Activated naive CD4-positive, alpha-beta T cell treated with Interleukin-2 at 50 U/mL for 16 hours (primary cell): ENCODE measurements around the gene TEX14.
A peak's percentile ranks its signal among the peaks of the same experiment; 100 is the strongest.
"Not testable (repeated sequence)": the region's sequence is repeated elsewhere in the genome, so short reads cannot be mapped to it uniquely, and the experiment has no call there.

Experiments
- DNase-seq: peaks from one replicate; pipeline ENCODE4 v3.0.0-alpha.2; 2020

Gene TEX14

DNA sequence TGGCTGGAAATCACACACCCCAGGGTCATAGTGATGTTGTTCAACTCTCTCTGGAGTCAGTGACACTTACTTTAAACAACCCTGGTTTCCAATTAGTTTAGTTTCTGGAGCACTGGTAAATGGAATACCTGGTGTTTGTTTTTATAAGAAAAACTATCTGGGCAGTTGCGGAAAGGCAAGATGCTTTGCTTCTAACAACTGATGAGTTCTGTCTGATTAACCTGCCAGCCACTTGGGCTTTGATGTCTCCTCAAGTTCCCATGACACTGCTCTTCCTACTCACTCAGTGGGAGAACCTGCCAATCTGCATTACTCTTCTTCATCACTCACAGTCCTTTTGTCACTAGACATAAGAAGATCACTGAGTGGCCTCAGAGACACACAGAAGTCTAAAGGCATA, 98.7 kb downstream of the TEX14 start:
- no peak for DNase-seq

DNA sequence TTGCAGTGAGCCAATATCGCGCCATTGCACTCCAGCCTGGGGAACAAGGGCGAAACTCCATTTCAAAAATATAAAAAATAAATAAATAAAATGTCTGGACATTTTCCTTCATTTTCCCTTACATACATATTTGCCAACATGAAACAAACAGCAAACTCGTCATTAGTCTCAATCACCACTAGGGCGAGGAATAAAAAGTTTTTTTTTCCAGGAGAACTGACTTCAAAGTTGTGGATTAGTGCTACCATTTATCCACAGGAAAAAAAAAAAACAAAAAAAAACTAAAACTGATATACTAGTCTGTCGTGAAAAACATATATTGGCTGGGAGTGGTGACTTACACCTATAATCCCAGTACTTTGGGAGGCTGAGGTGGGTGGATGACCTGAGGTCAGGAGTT, 100.4 kb downstream of the TEX14 start:
- no peak for DNase-seq

GRCh38 chr17:58590377-58590776, 101.5 kb downstream of the TEX14 start:
- DNase-seq, result no peak

- peak; percentile 63 for DNase-seq
Observed at GRCh38 chr17:58587713-58588117, 104.1 kb downstream of the TEX14 start.

- DNase-seq, result no peak
Observed at GRCh38 chr17:58586009-58586644, 105.7 kb downstream of the TEX14 start.

GRCh38 chr17:58585554-58585953, 106.3 kb downstream of the TEX14 start:
- DNase-seq, result no peak

GRCh38 chr17:58583486-58583885, 108.4 kb downstream of the TEX14 start:
- no peak for DNase-seq

DNA sequence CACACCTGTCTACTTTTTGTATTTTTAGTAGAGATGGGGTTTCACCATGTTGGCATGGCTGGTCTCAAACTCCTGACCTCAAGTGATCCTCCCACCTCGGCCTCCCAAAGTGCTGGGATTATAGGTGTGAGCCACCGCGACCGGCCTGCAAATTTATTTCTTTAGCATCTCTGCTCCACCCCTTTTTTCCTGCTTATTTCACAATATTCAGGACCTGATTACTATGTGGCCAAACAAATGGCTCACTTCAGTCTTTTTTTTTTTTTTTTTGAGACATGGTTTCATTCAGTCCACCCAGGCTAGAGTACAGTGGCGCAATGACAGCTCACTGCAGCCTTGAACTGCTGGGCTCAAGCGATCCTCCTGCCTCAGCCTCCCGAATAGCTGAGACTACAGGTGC, 109.1 kb downstream of the TEX14 start:
- DNase-seq, result not testable (repeated sequence)

- DNase-seq, result no peak
Observed at GRCh38 chr17:58580671-58581070, 111.2 kb downstream of the TEX14 start.

DNA sequence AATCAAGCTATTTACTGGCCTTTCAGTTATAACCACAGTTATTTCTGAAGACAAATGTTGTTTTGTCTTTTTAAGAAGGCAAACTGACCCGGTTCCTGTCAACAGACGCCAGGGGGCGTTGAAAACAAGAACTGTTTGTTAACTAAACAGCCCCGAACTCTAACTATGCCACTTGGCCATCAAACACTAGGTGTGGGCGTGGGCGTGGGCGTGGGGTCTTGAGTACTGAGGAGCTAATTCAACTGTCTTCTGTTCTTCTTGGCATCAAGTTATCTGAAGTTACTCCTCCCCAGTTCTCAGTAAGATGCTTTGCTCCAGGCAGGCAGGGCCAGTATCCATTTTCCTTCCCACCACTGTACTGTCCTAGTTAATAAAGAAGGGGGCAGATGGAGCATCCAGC, 114.1 kb downstream of the TEX14 start:
- DNase-seq, result peak; percentile 58

GRCh38 chr17:58576679-58577367, 115.0 kb downstream of the TEX14 start:
- DNase-seq, result no peak

DNA sequence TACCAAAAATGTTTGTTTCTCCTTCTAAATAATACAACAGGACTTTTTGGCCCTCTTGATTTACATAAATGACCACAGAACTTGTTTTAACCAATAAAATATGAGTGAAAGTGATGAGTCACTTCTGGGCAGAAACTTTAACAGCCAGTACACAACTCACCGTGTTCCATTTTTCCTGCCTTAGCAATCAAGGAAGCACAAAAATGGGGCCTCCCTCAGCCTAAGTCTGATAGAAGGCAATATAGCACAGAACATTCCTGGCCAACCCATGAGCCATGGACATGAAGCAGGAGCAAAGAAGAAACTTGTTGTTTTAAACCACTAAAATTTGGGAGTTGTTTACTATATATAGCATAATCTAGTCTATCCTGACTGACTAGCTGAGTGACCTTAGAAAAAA, 116.3 kb downstream of the TEX14 start:
- no peak for DNase-seq

DNA sequence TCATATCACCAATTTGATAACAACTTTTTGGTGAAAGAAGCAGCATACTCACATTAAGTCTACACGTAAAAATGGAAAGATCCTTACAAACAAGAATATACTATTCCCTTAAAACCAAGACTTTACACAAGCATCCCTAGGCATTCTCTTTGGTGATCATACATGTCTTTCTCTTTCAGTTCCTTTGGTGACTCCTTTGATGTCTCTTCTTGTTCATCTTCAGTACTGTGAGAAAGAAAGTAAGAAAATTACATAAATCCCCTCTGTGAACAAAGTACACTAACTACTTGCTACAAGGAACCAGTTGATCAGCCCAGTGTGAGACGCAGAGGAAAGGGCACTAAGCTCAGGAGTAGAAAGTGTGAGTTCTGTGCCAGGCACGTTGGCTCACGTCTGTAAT, 117.8 kb downstream of the TEX14 start:
- no peak for DNase-seq

DNA sequence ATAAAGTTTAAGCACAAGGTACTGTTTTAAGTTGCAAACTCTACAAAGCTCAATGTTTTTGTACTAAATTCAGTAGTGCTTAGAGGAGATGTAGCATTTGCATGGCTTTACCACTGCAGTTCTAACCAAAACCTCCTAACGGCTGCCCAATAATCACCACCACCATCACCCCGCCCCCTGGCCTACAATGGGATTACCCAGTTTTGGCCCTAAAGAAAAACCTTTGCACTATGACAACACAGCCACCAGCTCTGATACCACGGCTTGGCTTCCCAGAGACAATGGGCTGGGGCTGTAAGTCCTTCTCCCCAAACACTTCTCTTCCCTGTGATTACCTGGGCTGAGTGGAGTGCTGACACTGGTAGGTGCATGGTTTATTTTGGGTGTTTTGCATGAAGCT, 119.0 kb downstream of the TEX14 start:
- DNase-seq, result no peak

DNA sequence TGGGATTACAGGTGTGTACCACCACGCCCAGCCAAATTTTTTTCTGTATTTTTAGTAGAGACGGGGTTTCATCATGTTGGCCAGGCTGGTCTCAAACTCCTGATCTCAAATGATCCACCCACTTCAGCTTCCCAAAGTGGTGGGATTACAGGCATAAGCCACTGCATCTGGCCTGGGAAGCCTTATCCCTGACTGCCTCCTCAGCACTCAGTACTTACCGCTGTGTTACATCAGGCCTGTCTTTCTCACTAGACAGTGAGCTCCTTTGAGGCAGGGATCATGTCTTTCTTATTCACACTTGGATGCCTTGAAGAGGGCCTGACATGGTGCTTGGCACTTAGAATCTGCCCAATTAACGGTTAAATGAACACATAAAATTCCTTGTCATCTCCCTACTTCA, 121.1 kb downstream of the TEX14 start:
- no peak for DNase-seq

DNA sequence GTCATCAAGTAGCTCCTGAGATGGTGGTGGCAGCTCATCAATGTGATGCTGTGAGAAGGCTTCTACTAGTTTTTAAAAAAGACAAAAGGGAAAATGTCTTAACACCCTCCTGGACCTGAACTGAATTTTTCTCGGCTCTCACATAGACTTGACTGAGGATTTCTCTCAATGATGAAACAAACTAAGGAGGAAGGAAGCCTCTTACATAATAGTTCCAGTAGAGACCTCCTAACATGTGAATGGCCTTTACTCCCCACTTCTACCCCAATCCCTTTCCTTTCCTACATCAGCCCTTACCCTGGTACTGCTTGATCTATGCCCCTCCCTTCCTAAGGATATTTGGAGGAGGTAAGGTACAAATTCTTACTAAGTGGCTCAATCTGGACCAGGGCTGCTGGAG, 122.6 kb downstream of the TEX14 start:
- no peak for DNase-seq

GRCh38 chr17:58568044-58568799, 123.6 kb downstream of the TEX14 start:
- DNase-seq, result no peak

- DNase-seq, result no peak
Observed at GRCh38 chr17:58565389-58566311, 126.2 kb downstream of the TEX14 start.

DNA sequence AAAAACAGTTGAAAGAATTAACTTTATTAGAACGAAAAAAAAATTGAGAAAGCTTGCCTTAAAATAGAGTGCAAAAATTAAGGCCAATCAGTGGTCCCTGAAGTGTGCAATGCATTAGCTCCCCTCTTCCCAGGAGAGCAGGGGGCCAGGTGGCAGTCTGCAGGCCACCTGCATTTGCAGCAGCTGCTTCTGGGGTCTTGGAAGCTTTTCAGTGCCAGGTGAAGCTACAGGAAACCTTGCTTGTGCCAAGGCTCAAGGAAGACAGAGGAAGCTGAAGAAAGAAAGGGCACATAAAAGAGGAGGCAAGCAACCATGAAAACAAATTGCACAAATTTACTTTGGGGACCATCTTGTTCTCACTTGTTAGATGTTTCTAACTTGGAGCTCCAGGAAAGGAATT, 126.9 kb downstream of the TEX14 start:
- DNase-seq, result no peak

DNA sequence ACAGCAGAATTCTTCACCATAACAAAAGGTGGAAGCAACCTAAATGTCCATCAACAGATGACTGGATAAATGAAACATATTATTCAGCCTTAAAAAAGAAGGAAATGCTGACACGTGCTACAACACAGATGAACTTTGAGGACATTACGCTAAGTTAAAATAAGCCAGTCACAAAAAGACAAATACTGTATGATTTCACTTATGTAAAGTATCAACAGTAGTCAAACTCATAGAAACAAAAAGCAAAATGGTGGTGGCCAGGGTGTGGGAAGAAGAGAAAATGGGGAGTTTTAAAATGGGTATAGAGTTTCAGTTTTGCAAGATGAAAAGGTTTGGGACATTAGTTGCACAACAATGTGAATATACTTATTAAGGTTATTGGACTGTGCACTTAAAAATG, 127.6 kb downstream of the TEX14 start:
- no peak for DNase-seq

GRCh38 chr17:58560511-58560910, 131.3 kb downstream of the TEX14 start:
- DNase-seq, result no peak

DNA sequence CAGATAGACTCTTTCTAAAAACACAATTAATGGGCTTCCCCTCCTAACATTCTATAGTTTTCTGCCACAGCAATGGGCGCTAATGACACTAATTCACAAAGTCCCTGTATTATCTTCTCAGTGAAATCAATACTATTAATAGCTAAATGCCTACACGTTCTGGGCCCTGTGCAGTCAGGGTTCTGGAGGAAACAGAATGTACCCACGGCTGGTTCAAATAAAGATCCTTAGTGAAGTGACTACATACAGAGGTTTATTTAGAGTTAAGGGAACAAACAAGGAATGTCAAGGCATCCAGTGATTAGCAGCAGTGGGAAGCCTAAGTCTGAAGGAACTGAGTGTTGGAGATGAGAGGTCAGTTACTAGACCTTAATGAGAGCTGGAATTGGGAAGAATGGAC, 133.9 kb downstream of the TEX14 start:
- DNase-seq, result no peak

DNA sequence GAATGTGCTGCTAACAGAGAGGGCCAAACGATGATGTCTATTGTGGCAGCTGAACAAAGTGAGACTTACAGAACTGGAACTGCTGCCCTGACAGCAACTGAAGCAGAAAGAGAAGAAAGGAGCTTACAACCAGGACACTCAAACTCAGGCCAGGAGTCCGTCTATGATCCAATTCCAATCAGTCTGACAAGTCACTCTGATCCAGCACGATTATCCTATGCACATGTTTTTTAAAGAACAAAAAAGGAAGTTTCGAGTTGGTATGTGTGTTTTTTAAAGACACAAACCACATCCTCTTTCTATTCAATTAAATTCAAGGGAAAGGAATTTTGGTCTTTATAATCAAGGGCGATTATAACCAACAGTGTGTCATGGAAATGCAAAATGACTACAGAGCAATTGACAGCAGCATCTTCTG, 135.0 kb downstream of the TEX14 start:
- no peak for DNase-seq
